Skeletal muscle satellite cell (primary cell): ENCODE data around the gene SOX6.

Source experiments
- H3K27me3 ChIP-seq: 2 replicates; pipeline ENCODE4 v1.7.0; 2013; ENCODE audit warnings: low read length; ENCODE audit not compliant: control insufficient read depth, insufficient read depth
- H3K36me3 ChIP-seq: 2 replicates; pipeline ENCODE4 v1.7.0; 2013; ENCODE audit warnings: mild to moderate bottlenecking, control low read depth, low read length; ENCODE audit not compliant: insufficient read depth
- H3K4me1 ChIP-seq: 2 replicates; pipeline ENCODE4 v1.7.0; 2013; ENCODE audit warnings: low read length; ENCODE audit not compliant: control insufficient read depth, insufficient read depth
- H3K4me2 ChIP-seq: 2 replicates; pipeline ENCODE4 v1.7.0; 2013; ENCODE audit warnings: mild to moderate bottlenecking, low read length
- H3K4me3 ChIP-seq: 2 replicates; pipeline ENCODE4 v1.7.0; 2013; ENCODE audit warnings: low read length
- H3K9ac ChIP-seq: 2 replicates; pipeline ENCODE4 v1.7.0; 2013; ENCODE audit warnings: mild to moderate bottlenecking, low read depth, low read length, moderate library complexity
- H3K9me3 ChIP-seq: replicated peaks from 2 replicates; pipeline ENCODE4 v1.7.0; 2013; ENCODE audit warnings: mild to moderate bottlenecking, control low read depth, low read length

Gene SOX6

DNA sequence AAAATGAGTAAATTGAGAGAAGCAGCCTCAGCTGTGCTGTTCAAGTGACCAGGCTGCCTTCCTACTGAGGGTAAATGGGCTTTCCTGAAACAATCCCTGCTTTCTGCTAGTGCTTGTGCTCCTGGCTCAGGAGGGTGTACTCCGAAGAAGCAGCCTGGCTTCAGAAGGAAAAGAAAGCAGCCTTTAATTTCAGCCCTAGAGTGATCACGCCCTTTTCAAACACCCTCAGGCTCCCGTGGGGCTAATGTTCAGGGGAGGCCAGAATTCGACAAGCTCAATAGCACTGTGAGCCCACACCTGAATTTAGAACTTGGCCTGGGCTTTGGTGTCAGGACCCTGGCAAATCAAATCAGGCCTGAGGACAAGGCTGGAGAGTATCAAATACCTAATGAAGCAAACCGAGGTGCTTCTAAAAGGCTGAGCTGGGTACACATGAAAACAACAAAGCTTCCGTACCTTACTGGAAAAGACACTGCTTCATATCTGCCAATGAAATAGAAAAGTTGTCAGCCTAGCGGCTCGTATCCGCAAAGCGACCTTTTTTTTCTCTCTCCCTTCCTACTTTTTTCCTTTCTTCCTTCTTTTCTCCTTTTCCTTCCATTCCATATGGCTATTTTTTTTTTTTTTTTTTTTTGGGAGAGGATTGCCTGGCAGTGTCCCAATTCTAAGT, 387.8 kb downstream of the SOX6 start:
- H3K4me3 ChIP-seq = peak overlapping the region; percentile 44

DNA sequence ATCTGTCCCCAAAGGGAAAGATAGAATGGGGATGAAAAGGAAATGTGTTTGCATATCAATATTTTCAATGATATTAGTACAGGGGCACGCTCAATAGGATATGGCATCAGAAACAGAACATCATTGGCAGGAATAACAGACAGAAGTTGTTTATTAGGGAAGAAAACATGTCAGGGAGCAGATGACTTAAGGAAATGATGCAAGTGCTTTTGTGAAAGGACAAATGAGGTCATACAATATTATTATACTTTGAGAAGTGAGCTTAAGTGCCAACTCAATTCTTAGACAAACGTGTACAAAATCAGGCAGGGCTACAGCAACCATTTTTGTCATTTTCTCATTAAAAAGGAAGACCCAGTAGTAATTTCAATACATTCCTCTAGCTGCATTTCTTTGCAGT, 388.4 kb downstream of the SOX6 start:
- Histone ChIP-seq H3K4me1 (peaks cover 31% of the 10 kb centered on the region), H3K9ac (peak overlapping the region; percentile 78), H3K36me3 (no peaks in the 10 kb centered on the region), H3K9me3 (no peaks in the 10 kb centered on the region), H3K4me3 (no peak overlapping the region), H3K27me3 (no peaks in the 10 kb centered on the region), H3K4me2 (peak overlapping the region; percentile 80)

More for the DNA sequence above, 387.8 kb downstream of the SOX6 start:
- Histone ChIP-seq H3K4me1 (peaks cover 31% of the 10 kb centered on the region), H3K4me2 (peak overlapping the region; percentile 80), H3K36me3 (no peaks in the 10 kb centered on the region), H3K9ac (peak overlapping the region; percentile 78), H3K27me3 (no peaks in the 10 kb centered on the region), H3K9me3 (no peaks in the 10 kb centered on the region)

DNA sequence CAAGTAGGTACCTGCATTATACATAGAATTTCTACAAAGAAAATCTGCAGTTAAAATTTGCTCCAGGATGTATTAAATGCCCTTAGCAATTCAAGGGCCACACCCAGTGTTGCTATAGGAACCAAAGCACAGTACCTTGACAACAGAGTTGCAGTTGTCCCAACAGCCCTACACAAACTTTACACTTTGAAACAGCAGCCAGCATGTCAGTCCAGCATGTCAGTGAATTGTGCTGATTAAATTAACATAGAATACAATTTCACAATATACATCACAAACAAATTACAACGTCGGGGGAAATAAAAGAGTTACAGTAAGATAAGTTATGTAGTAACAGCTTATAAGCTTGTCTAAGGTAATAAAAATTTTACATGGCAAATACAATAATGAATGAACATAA, 389.2 kb downstream of the SOX6 start:
- peaks cover 31% of the 10 kb centered on the region for H3K4me1 ChIP-seq
- H3K4me2 ChIP-seq = no peak overlapping the region
- H3K27me3 ChIP-seq = no peaks in the 10 kb centered on the region
- H3K4me3 ChIP-seq = no peak overlapping the region
- no peak overlapping the region for H3K9ac ChIP-seq
- H3K9me3 ChIP-seq = no peaks in the 10 kb centered on the region
- no peaks in the 10 kb centered on the region for H3K36me3 ChIP-seq

DNA sequence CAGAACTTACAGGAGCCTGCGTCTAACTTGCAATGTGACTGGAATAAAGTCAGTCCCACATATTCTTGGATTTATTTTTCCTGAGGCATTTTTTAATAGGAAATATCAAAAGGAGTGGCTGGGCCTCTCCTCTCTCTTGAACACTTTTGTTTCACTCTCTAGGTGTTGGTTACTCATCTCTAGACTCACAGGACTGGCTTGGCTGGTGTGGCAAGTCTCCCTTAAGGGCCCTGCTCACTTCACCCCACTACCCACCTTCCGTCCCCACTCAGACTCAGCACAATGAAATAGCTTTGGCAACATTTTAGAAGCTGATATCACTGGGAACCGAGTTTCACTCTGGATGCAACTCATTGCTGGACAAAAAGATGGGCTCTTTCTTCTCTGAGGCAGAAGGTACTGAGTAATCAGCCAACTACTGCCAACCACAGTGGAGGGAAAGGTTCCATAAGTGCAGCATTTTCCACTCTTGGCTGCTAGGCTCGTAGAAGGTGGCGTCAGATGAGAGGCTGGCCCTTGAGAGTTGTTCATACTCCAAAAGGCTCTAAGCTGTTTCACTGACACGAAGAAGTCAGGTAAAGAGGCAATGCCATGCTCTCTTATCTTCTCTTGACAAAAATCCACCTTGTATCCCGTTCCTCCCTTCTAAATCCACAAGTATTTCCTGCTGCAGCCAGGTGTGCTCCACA, 390.6 kb downstream of the SOX6 start:
- Histone ChIP-seq H3K9me3 (no peaks in the 10 kb centered on the region), H3K27me3 (no peaks in the 10 kb centered on the region), H3K36me3 (no peaks in the 10 kb centered on the region), H3K9ac (no peak overlapping the region), H3K4me2 (no peak overlapping the region), H3K4me1 (peaks cover 29% of the 10 kb centered on the region), H3K4me3 (no peak overlapping the region)

DNA sequence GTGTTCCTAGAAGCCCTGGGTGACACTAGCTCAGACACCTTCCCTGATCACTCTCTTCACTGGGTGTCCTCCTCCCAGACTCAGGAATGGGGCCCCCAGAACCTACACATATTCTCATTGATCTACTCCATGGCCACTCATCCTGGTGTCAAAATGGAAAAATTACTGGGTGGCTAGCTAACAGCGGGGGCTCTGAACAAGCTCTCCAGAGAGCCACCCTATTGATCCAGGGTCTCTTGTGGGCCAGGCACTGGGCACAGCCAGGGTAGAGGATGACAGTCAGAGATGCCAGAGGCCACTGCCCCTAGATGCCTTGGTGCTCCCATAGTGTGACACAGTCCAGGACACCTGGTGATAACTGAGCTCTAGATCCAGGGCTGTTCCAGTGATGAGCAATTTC, 393.1 kb downstream of the SOX6 start:
- H3K27me3 ChIP-seq = no peaks in the 10 kb centered on the region
- no peak overlapping the region for H3K9ac ChIP-seq
- no peaks in the 10 kb centered on the region for H3K36me3 ChIP-seq
- H3K4me1 ChIP-seq = peaks cover 12% of the 10 kb centered on the region
- no peak overlapping the region for H3K4me3 ChIP-seq
- no peaks in the 10 kb centered on the region for H3K9me3 ChIP-seq
- no peak overlapping the region for H3K4me2 ChIP-seq

DNA sequence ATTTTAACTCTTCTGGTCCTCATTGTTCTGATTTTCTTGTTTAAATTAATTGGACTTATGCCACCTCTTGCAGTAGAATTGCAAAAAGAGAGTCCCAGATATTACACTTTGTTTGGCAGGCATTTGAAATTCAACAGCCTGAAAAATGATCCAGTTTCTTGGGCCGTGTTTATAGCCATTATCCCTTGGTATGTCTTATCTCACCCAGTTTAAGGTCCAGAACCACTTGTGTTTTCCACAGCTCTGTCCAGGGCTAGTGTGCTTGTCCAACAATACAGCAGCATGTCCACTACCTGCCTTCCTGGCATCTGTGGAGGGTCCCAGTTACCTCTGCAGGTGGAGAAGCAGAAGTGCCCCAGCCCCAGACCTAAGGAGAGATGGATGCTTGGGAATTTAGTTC, 397.4 kb downstream of the SOX6 start:
- H3K4me2 ChIP-seq = no peak overlapping the region
- no peaks in the 10 kb centered on the region for H3K27me3 ChIP-seq
- no peak overlapping the region for H3K4me3 ChIP-seq
- H3K36me3 ChIP-seq = no peaks in the 10 kb centered on the region
- H3K9me3 ChIP-seq = no peaks in the 10 kb centered on the region
- no peaks in the 10 kb centered on the region for H3K4me1 ChIP-seq
- no peak overlapping the region for H3K9ac ChIP-seq

DNA sequence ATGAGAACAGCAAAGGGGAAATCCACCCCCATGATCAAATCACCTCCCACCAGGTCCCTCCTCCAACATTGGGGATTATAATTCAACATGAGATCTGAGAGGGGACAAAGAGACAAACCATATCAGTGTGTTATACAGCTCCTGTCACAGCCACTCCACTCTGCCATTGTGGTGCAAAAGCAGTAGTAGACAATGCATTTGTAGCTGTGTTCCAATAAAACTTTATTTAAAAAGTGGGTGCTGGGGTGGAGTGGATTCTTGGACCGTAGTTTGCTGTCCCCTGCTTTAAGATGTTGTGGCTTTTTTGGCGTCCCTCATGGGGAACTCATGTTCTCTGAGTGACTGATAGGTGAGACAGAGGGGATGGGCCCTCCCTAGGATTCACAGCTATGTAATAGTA, 399.1 kb downstream of the SOX6 start:
- H3K4me1 ChIP-seq = no peaks in the 10 kb centered on the region
- no peaks in the 10 kb centered on the region for H3K9me3 ChIP-seq
- H3K4me2 ChIP-seq = no peak overlapping the region
- no peak overlapping the region for H3K4me3 ChIP-seq
- H3K9ac ChIP-seq = no peak overlapping the region
- H3K36me3 ChIP-seq = no peaks in the 10 kb centered on the region
- no peaks in the 10 kb centered on the region for H3K27me3 ChIP-seq

DNA sequence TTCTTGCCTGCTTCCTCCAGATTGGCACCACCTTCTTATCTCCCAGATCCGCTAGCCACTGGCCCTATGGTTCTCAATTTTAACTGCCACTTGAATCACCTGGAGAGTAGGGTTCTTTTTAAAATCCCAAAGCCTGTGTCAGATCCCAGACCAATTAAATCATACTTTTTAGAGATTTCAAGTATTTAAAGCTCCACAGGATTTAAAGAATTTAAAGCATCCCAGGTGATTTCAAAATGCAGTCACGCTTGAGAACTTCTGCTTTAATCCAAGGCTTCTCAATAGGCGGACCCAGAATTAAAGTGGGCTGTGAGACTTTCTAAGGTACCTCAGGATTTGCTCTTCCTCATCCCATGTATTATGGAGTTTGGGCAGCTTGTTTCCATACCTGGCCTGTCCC, 400.0 kb downstream of the SOX6 start:
- H3K27me3 ChIP-seq = no peaks in the 10 kb centered on the region
- H3K36me3 ChIP-seq = no peaks in the 10 kb centered on the region
- H3K4me1 ChIP-seq = no peaks in the 10 kb centered on the region
- no peaks in the 10 kb centered on the region for H3K9me3 ChIP-seq
- no peak overlapping the region for H3K4me3 ChIP-seq
- no peak overlapping the region for H3K4me2 ChIP-seq
- no peak overlapping the region for H3K9ac ChIP-seq

DNA sequence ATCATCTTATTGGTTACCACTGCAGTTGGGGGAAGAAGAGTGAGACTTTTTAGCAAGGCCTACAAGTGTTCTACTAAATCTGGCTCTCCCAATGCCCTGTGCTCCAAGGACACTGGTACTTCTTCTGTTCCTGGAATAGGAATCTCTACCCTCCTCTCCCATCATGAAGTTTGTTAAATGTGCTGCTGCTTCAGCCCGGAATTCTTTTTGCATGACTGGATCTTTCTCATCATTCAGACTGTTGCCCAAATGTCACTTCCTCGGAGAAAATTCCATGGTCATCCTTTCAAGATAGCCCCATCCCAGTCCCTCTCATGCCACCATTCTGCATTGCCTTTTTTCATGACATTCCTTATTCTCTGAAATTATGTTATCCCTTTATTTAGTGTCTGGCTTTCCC, 400.8 kb downstream of the SOX6 start:
- Histone ChIP-seq H3K4me3 (no peak overlapping the region), H3K36me3 (no peaks in the 10 kb centered on the region), H3K9me3 (no peaks in the 10 kb centered on the region), H3K4me2 (no peak overlapping the region), H3K27me3 (no peaks in the 10 kb centered on the region), H3K4me1 (no peaks in the 10 kb centered on the region), H3K9ac (no peak overlapping the region)

DNA sequence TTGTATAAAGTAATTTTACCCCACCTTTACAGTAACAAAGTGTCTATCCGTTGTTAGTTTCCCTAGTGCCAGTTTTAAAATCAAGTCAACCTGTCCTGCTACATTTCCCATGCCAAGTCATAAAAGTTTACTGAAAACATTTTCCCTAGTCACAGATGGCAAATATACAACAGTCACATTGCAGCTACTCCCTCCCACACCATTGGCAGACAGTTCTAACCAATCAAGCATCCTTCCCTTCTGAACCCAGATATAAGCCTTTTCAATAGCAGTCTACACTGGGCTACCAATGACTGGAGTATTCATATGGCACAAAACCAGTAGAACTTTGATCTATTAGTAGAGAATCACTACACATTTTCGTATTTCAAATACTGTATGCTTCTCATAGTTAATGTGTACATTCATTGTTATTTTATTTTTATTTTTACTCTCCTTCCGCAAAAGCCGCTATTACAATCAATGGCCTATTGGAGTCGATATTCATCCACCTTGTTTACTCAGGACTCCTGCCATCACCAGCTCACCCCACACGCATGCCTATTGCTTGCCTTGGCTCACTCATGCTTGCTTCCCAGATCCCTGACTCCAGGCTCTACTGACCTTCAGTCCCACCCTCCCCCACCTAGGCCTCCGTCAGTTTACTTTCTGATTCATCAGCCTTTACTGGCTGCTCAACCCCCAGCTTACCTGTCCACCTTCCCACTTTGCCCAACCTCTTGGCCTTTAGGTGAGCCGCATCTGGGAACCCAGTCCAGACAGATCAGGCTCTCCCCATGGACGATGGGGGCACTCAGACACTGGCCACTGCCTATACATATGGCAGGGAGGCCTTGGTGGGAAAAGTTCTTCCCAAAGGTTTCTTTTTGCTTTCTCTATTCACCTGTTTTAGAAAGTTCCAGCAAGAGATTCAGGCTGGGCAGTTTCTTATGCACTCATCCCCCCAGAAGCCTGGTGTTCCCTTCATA, 408.4 kb downstream of the SOX6 start:
- Histone ChIP-seq H3K27me3 (no peaks in the 10 kb centered on the region), H3K9me3 (peaks cover 6% of the 10 kb centered on the region), H3K36me3 (no peaks in the 10 kb centered on the region), H3K4me3 (no peak overlapping the region), H3K9ac (no peak overlapping the region), H3K4me2 (no peak overlapping the region), H3K4me1 (no peaks in the 10 kb centered on the region)

DNA sequence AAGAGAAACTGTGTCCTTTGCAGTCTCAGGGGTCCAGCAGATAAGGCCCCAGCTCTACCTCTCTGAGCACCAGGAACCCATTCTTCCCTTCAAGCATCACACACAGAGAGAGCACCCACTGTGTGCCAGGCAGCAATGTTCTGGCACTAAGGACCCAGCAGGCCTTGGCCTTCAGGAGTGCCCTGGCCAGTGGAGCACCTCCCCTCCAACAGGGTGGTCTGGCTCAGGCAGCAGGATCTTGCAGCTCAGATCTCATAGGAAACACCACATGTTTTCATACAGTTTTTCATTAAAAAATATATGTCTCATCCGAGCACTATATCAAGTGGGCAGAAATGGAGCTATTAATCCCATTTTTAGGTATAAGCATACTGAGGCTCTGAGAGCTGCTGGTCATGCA, 410.6 kb downstream of the SOX6 start:
- H3K4me3 ChIP-seq = no peak overlapping the region
- no peak overlapping the region for H3K9ac ChIP-seq
- no peaks in the 10 kb centered on the region for H3K27me3 ChIP-seq
- H3K9me3 ChIP-seq = peaks cover 6% of the 10 kb centered on the region
- no peaks in the 10 kb centered on the region for H3K36me3 ChIP-seq
- H3K4me2 ChIP-seq = no peak overlapping the region
- no peaks in the 10 kb centered on the region for H3K4me1 ChIP-seq
